ENCODE results near the gene ASXL3. TPM values are rescaled to one million over a fixed set of nuclear protein-coding genes. Genes with fewer than 3 reads are reported as not detected.

The ASXL3 gene
- polyA plus RNA-seq, 3 donors, result 6.6 to 6.9 (median 6.7) TPM

GRCh38 chr18:33699372-33699771 lies 121.4 kb downstream of the ASXL3 start:
- no peak for DNase-seq (ENCODE audit: extremely low read depth in 1 of 11, low read depth in 9 of 11, low spot score in 4 of 11)

GRCh38 chr18:33700513-33700976 lies 122.5 kb downstream of the ASXL3 start:
- no peak for DNase-seq (ENCODE audit: extremely low read depth in 1 of 11, low read depth in 9 of 11, low spot score in 4 of 11)

- DNase-seq (ENCODE audit: extremely low read depth in 1 of 11, low read depth in 9 of 11, low spot score in 4 of 11), result no peak
These were observed 124.6 kb downstream of the ASXL3 start for GRCh38 chr18:33702625-33703024.

- no peak for DNase-seq (ENCODE audit: extremely low read depth in 1 of 11, low read depth in 9 of 11, low spot score in 4 of 11)
These were observed 128.4 kb downstream of the ASXL3 start for GRCh38 chr18:33706391-33706790.

GRCh38 chr18:33708876-33709275 lies 130.9 kb downstream of the ASXL3 start:
- DNase-seq (ENCODE audit: extremely low read depth in 1 of 11, low read depth in 9 of 11, low spot score in 4 of 11), result no peak

GRCh38 chr18:33710269-33710668 lies 132.2 kb downstream of the ASXL3 start:
- DNase-seq (ENCODE audit: extremely low read depth in 1 of 11, low read depth in 9 of 11, low spot score in 4 of 11), result no peak

GRCh38 chr18:33711514-33711913 lies 133.5 kb downstream of the ASXL3 start:
- DNase-seq (ENCODE audit: extremely low read depth in 1 of 11, low read depth in 9 of 11, low spot score in 4 of 11), result no peak

- DNase-seq (ENCODE audit: extremely low read depth in 1 of 11, low read depth in 9 of 11, low spot score in 4 of 11), result no peak
These were observed 134.7 kb downstream of the ASXL3 start for GRCh38 chr18:33712719-33713118.

- DNase-seq (ENCODE audit: extremely low read depth in 1 of 11, low read depth in 9 of 11, low spot score in 4 of 11), result no peak
These were observed 138.2 kb downstream of the ASXL3 start for GRCh38 chr18:33716061-33716683.

GRCh38 chr18:33717339-33717738 lies 139.3 kb downstream of the ASXL3 start:
- DNase-seq (ENCODE audit: extremely low read depth in 1 of 11, low read depth in 9 of 11, low spot score in 4 of 11), result no peak

GRCh38 chr18:33720133-33720532 lies 142.1 kb downstream of the ASXL3 start:
- DNase-seq (ENCODE audit: extremely low read depth in 1 of 11, low read depth in 9 of 11, low spot score in 4 of 11), result no peak

GRCh38 chr18:33729556-33729955 lies 151.5 kb downstream of the ASXL3 start:
- DNase-seq (ENCODE audit: extremely low read depth in 1 of 11, low read depth in 9 of 11, low spot score in 4 of 11), result no peak

GRCh38 chr18:33733376-33733775 lies 155.4 kb downstream of the ASXL3 start:
- no peak for DNase-seq (ENCODE audit: extremely low read depth in 1 of 11, low read depth in 9 of 11, low spot score in 4 of 11)

GRCh38 chr18:33735428-33735827 lies 157.4 kb downstream of the ASXL3 start:
- no peak for DNase-seq (ENCODE audit: extremely low read depth in 1 of 11, low read depth in 9 of 11, low spot score in 4 of 11)

- DNase-seq (ENCODE audit: extremely low read depth in 1 of 11, low read depth in 9 of 11, low spot score in 4 of 11), result no peak
These were observed 163.7 kb downstream of the ASXL3 start for GRCh38 chr18:33741760-33742159.

GRCh38 chr18:33744032-33744697 lies 166.1 kb downstream of the ASXL3 start:
- DNase-seq (ENCODE audit: extremely low read depth in 1 of 11, low read depth in 9 of 11, low spot score in 4 of 11), result no peak

- DNase-seq (ENCODE audit: extremely low read depth in 1 of 11, low read depth in 9 of 11, low spot score in 4 of 11), result no peak
These were observed 167.3 kb downstream of the ASXL3 start for GRCh38 chr18:33745151-33745795.

- no peak for DNase-seq (ENCODE audit: extremely low read depth in 1 of 11, low read depth in 9 of 11, low spot score in 4 of 11)
These were observed 168.0 kb downstream of the ASXL3 start for GRCh38 chr18:33745871-33746545.

GRCh38 chr18:33749834-33750233 lies 171.8 kb downstream of the ASXL3 start:
- DNase-seq (ENCODE audit: extremely low read depth in 1 of 11, low read depth in 9 of 11, low spot score in 4 of 11), result no peak

- DNase-seq (ENCODE audit: extremely low read depth in 1 of 11, low read depth in 9 of 11, low spot score in 4 of 11), result no peak
These were observed 172.3 kb downstream of the ASXL3 start for GRCh38 chr18:33750366-33750765.
